Subcutaneous abdominal adipose tissue (tissue), 5 donors: ENCODE data around the gene CAMKK1.

Experiments
- H3K27ac ChIP-seq: one replicate; pipeline ENCODE4 v1.7.0; 2013; ENCODE audit warnings: low read depth, mild to moderate bottlenecking, inconsistent platforms, low read length, moderate library complexity
- H3K27me3 ChIP-seq, 5 donors: one replicate each; pipeline ENCODE4 v1.7.0; 2013; ENCODE audit warnings: low read length in 5 of 5, inconsistent platforms in 1 of 5; ENCODE audit not compliant: control insufficient read depth in 5 of 5, insufficient read depth in 4 of 5
- H3K36me3 ChIP-seq, 5 donors: one replicate each; pipeline ENCODE4 v1.7.0; 2013; ENCODE audit warnings: low read length in 5 of 5; ENCODE audit not compliant: control insufficient read depth in 5 of 5, insufficient read depth in 5 of 5
- H3K4me1 ChIP-seq, 5 donors: one replicate each; pipeline ENCODE4 v1.7.0; 2013; ENCODE audit warnings: low read length in 5 of 5, mild to moderate bottlenecking in 3 of 5, moderate library complexity in 1 of 5; ENCODE audit not compliant: control insufficient read depth in 5 of 5, insufficient read depth in 5 of 5
- H3K4me3 ChIP-seq, 5 donors: one replicate each; pipeline ENCODE4 v1.7.0; 2013; ENCODE audit warnings: low read length in 5 of 5, low read depth in 1 of 5
- H3K9ac ChIP-seq, 5 donors: one replicate each; pipeline ENCODE4 v1.7.0; 2013; ENCODE audit warnings: low read length in 5 of 5, mild to moderate bottlenecking in 4 of 5, moderate library complexity in 3 of 5
- H3K9me3 ChIP-seq, 5 donors: one replicate each; pipeline ENCODE4 v1.7.0; 2013; ENCODE audit warnings: low read length in 5 of 5; ENCODE audit not compliant: control insufficient read depth in 5 of 5
- donor health status: healthy.
- donor health status: healthy.
- donor health status: healthy.
- donor health status: healthy.
- donor health status: healthy.

The CAMKK1 gene

GRCh38 chr17:3836551-3836950 lies 56.3 kb downstream of the CAMKK1 start:
- H3K27ac ChIP-seq: no peak overlapping the region
- H3K27me3 ChIP-seq: no peaks in the 10 kb centered on the region
- peaks cover 2 to 13% (median 11%) of the 10 kb centered on the region in 5 donors for H3K4me1 ChIP-seq
- H3K9ac ChIP-seq: no peak overlapping the region
- H3K4me3 ChIP-seq: no peak overlapping the region
- peaks cover 24 to 57% (median 48%) of the 10 kb centered on the region in 5 donors for H3K36me3 ChIP-seq
- no peaks in the 10 kb centered on the region for H3K9me3 ChIP-seq

GRCh38 chr17:3835410-3836229 lies 57.2 kb downstream of the CAMKK1 start:
- Histone ChIP-seq H3K4me3 (no peak overlapping the region), H3K27ac (no peak overlapping the region), H3K9ac (peak overlapping the region in 1 of 5 donors; percentile 51), H3K9me3 (no peaks in the 10 kb centered on the region), H3K27me3 (no peaks in the 10 kb centered on the region), H3K36me3 (peaks cover 23 to 51% (median 47%) of the 10 kb centered on the region in 5 donors), H3K4me1 (peaks cover 2 to 13% (median 11%) of the 10 kb centered on the region in 5 donors)

GRCh38 chr17:3834811-3835210 lies 58.0 kb downstream of the CAMKK1 start:
- Histone ChIP-seq H3K9ac (no peak overlapping the region), H3K27me3 (no peaks in the 10 kb centered on the region), H3K36me3 (peaks cover 16 to 51% (median 41%) of the 10 kb centered on the region in 5 donors), H3K27ac (no peak overlapping the region), H3K9me3 (no peaks in the 10 kb centered on the region), H3K4me1 (peaks cover 1 to 13% (median 11%) of the 10 kb centered on the region in 5 donors), H3K4me3 (no peak overlapping the region)

GRCh38 chr17:3828852-3829232 lies 64.0 kb downstream of the CAMKK1 start:
- H3K27ac ChIP-seq: no peak overlapping the region
- peaks cover 0 to 11% (median 0%) of the 10 kb centered on the region in 5 donors for H3K4me1 ChIP-seq
- H3K27me3 ChIP-seq: no peaks in the 10 kb centered on the region
- H3K9ac ChIP-seq: peak overlapping the region in 1 of 5 donors; percentile 69
- H3K9me3 ChIP-seq: no peaks in the 10 kb centered on the region
- H3K36me3 ChIP-seq: peaks cover 25 to 71% (median 49%) of the 10 kb centered on the region in 5 donors
- H3K4me3 ChIP-seq: no peak overlapping the region

- peaks cover 25 to 73% (median 52%) of the 10 kb centered on the region in 5 donors for H3K36me3 ChIP-seq
- no peak overlapping the region for H3K4me3 ChIP-seq
- no peaks in the 10 kb centered on the region for H3K27me3 ChIP-seq
- peak overlapping the region in 1 of 5 donors; percentile 69 for H3K9ac ChIP-seq
- peaks cover 0 to 11% (median 0%) of the 10 kb centered on the region in 5 donors for H3K4me1 ChIP-seq
- no peaks in the 10 kb centered on the region for H3K9me3 ChIP-seq
- no peak overlapping the region for H3K27ac ChIP-seq
Measured at GRCh38 chr17:3828151-3828851, 64.6 kb downstream of the CAMKK1 start.

GRCh38 chr17:3827124-3827773 lies 65.6 kb downstream of the CAMKK1 start:
- H3K27ac ChIP-seq: no peak overlapping the region
- H3K9me3 ChIP-seq: no peaks in the 10 kb centered on the region
- no peak overlapping the region for H3K9ac ChIP-seq
- no peaks in the 10 kb centered on the region for H3K27me3 ChIP-seq
- peaks cover 28 to 76% (median 52%) of the 10 kb centered on the region in 5 donors for H3K36me3 ChIP-seq
- no peak overlapping the region for H3K4me3 ChIP-seq
- peaks cover 0 to 11% (median 0%) of the 10 kb centered on the region in 5 donors for H3K4me1 ChIP-seq

- Histone ChIP-seq H3K9ac (no peak overlapping the region), H3K9me3 (no peaks in the 10 kb centered on the region), H3K36me3 (peaks cover 35 to 87% (median 60%) of the 10 kb centered on the region in 5 donors), H3K4me3 (no peak overlapping the region), H3K27me3 (no peaks in the 10 kb centered on the region), H3K27ac (no peak overlapping the region), H3K4me1 (peaks cover 0 to 11% (median 0%) of the 10 kb centered on the region in 5 donors)
Measured at GRCh38 chr17:3826191-3826590, 66.7 kb downstream of the CAMKK1 start.

- Histone ChIP-seq H3K27me3 (no peaks in the 10 kb centered on the region), H3K27ac (no peak overlapping the region), H3K9me3 (no peaks in the 10 kb centered on the region), H3K4me1 (no peaks in the 10 kb centered on the region), H3K9ac (no peak overlapping the region), H3K36me3 (peaks cover 59 to 95% (median 80%) of the 10 kb centered on the region in 5 donors), H3K4me3 (no peak overlapping the region)
Measured at GRCh38 chr17:3821101-3821500, 71.8 kb downstream of the CAMKK1 start.

GRCh38 chr17:3818786-3819185 lies 74.1 kb downstream of the CAMKK1 start:
- H3K4me1 ChIP-seq: no peaks in the 10 kb centered on the region
- H3K27ac ChIP-seq: no peak overlapping the region
- H3K36me3 ChIP-seq: peaks cover 46 to 93% (median 81%) of the 10 kb centered on the region in 5 donors
- H3K9ac ChIP-seq: no peak overlapping the region
- no peak overlapping the region for H3K4me3 ChIP-seq
- H3K9me3 ChIP-seq: no peaks in the 10 kb centered on the region
- H3K27me3 ChIP-seq: no peaks in the 10 kb centered on the region
